ENCODE data around the gene A4GALT. TPM values are rescaled to one million over a fixed set of nuclear protein-coding genes. Genes with fewer than 3 reads are reported as not detected.

A4GALT gene, protein sequence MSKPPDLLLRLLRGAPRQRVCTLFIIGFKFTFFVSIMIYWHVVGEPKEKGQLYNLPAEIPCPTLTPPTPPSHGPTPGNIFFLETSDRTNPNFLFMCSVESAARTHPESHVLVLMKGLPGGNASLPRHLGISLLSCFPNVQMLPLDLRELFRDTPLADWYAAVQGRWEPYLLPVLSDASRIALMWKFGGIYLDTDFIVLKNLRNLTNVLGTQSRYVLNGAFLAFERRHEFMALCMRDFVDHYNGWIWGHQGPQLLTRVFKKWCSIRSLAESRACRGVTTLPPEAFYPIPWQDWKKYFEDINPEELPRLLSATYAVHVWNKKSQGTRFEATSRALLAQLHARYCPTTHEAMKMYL
- total RNA-seq: 18.8 and 20.7 TPM in 2 replicates
- 5.4 and 8.7 TPM in 2 replicates for polyA plus RNA-seq
- polyA plus RNA-seq (2011; cell fraction: cytosol; rRNA removed): 3.1 and 5.6 TPM in 2 replicates
- polyA plus RNA-seq (2011; cell fraction: nucleus; rRNA removed): 4.2 and 4.4 TPM in 2 replicates
- polyA plus RNA-seq (2012): 9.8 and 17.1 TPM in 2 replicates
- polyA minus RNA-seq: 2.4 and 3.9 TPM in 2 replicates
- polyA minus RNA-seq (2011; cell fraction: cytosol; rRNA and poly(A)+ RNA removed): 9.6 TPM
- polyA minus RNA-seq (2011; cell fraction: nucleus; rRNA and poly(A)+ RNA removed): 2.4 and 5.2 TPM in 2 replicates
- percentile 47 among the genes with signal in this experiment for Bru-seq, nascent RNA
- percentile 63 among the genes with signal in this experiment for BruChase-seq, experiment 1, labeled RNA remaining after a 6-hour chase
- BruChase-seq, experiment 2, labeled RNA remaining after a 2-hour chase: percentile 62 among the genes with signal in this experiment
- long read RNA-seq, transcript A4GALT-206 (3 exons, 2,141 nt): major isoform, 12 of 20 reads
- long read RNA-seq, partial matches to known transcripts: 1 of 20 reads
- long read RNA-seq, other reads (novel, unspliced or antisense): 5 of 20 reads

DNA sequence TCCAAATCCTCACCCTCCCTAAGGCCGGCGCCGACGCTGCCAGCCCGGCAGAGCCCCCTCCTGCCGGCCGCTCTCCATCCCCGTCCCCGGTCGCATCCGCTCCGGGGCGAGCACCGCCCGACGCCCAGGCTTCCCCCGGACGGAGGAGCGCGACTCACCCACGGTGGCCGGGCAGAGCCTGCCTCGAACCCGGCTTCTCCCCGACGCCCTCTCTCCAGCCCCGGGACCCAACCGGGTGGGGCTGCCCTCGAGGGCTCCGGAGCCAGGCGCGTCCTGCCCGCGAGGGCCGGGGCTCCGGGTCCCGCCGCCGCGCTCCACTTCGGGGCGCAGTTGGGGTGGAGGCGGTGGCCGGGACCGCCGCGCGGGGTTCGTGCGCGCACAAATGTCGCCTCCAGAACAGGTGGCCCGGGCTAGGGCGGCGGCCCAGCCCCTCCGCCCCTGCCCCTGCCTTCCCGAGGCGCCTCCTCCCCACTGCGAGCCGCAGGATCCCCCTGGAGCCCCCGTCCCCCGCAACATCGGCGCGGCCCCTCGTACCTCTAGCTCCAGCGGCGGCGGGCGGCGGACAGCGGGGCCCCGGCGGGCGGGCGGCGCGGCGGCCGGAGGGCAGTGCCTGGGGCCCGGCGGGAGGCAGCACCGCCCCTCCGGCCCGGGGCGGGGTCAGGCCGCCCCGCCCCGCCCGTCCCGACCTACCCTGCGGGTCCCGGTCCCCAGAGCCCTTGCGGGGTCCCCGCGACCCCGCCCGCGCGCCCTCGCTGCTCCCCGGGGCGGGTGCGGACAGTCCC lies at the start of gene A4GALT:
TSS of gene A4GALT (minus strand) at position 608 of the 782 bp plus-strand sequence. CDS start 26,919 bp downstream, outside the sequence.
- BruUV-seq (replicated peaks): no TSS peak
- dilution Hi-C loops (cut with MboI; ENCODE audit: extremely low pct_ligation_motif_present, low sequenced_read_pairs) (no loop called here), intact Hi-C loops (cut with micrococcal nuclease) (loop anchor here (5.0 kb wide), 2 partner anchors 58 to 103 kb away; no protein-coding TSS in a partner anchor)
- CTCF ChIA-PET: interaction anchor here (0.7 kb wide), 1 partner anchor 32 kb away, joined by 4 read pairs; no protein-coding TSS in a partner anchor
- Histone ChIP-seq H3K9ac (replicated peaks; ENCODE audit: extremely low read depth, insufficient read depth, low read length) (peak within 1 kb of the TSS; percentile 66), H3K4me1 (ENCODE audit: control insufficient read depth, extremely low read depth, insufficient read depth, low read length) (peaks cover 11% of the 10 kb centered on the region), H3K9me3 (replicated peaks; ENCODE audit: control insufficient read depth, insufficient read depth, low read length) (no peaks in the 10 kb centered on the region), H3K79me2 (ENCODE audit: control insufficient read depth, insufficient read depth, low read length) (no peaks in the 10 kb centered on the region), H3K4me2 (ENCODE audit: insufficient read depth, low read length) (peak within 1 kb of the TSS; percentile 94), H3K9me1 (replicated peaks; ENCODE audit: control insufficient read depth, extremely low read depth, insufficient read depth, low read length) (no peaks in the 10 kb centered on the region), H3K36me3 (ENCODE audit: control insufficient read depth in 2 of 2, extremely low read depth in 1 of 2, insufficient read depth in 2 of 2, low read length in 2 of 2) (no peaks in the 10 kb centered on the region), H4K20me1 (replicated peaks; ENCODE audit: control insufficient read depth, extremely low read depth, insufficient read depth, low read length) (no peaks in the 10 kb centered on the region), H3K27ac (ENCODE audit: insufficient read depth, low read depth, low read length) (no peak within 1 kb of the TSS), H3K4me3 (replicated peaks in 1 of 3; ENCODE audit: insufficient read depth in 1 of 3, low read depth in 1 of 3, low read length in 3 of 3) (peak within 1 kb of the TSS; percentile 49 to 65 (median 51)), H2AFZ (ENCODE audit: low read depth, low read length) (peak within 1 kb of the TSS; percentile 97), H3K27me3 (ENCODE audit: control insufficient read depth in 2 of 2, insufficient read depth in 2 of 2, low read length in 2 of 2) (peaks cover 0 to 6% of the 10 kb centered on the region in 2 experiments)
- DNase-seq (ENCODE audit: low read depth, low spot score) (no peak), FAIRE-seq (peak; percentile 24)
- TF ChIP-seq EZH2 (IDR thresholded peaks at IDR 0.05; ENCODE audit: borderline replicate concordance, low read depth, low read length, severe bottlenecking): peak; percentile 57
- TF ChIP-seq, protein P1, sequence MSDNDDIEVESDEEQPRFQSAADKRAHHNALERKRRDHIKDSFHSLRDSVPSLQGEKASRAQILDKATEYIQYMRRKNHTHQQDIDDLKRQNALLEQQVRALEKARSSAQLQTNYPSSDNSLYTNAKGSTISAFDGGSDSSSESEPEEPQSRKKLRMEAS (IDR thresholded peaks at IDR 0.05; ENCODE audit: insufficient read depth, insufficient read length): no peak
- POLR2A ChIA-PET: no interaction called here
